Lung (tissue), 12 donors: ENCODE data around the gene TLE3. TPM values are rescaled to one million over a fixed set of nuclear protein-coding genes. Genes with fewer than 3 reads are reported as not detected.
A peak's percentile ranks its signal among the peaks of the same experiment; 100 is the strongest.
"Not testable (repeated sequence)": the region's sequence is repeated elsewhere in the genome, so short reads cannot be mapped to it uniquely, and the experiment has no call there.

ENCODE experiments used
- ATAC-seq: fragments of 200-7000 bp; cut with Tn5 transposase; one replicate; pipeline ENCODE4 v1.9.1; 2020; ENCODE audit warnings: moderate number of reproducible peaks; ENCODE audit not compliant: insufficient read depth, low FRiP score
- DNase-seq, 3 donors: peaks; one replicate each; pipeline ENCODE4 v3.0.0-alpha.2; 2013 to 2017
- H3K27ac ChIP-seq, 2 donors: one replicate each; pipeline ENCODE4 v1.5.1; 2013; ENCODE audit warnings: mild to moderate bottlenecking in 2 of 2, moderate library complexity in 2 of 2, control low read depth in 1 of 2, inconsistent platforms in 1 of 2, low read depth in 1 of 2, low read length in 1 of 2
- H3K27me3 ChIP-seq, 3 donors: one replicate each; pipeline ENCODE4 v1.5.1; 2013; ENCODE audit warnings: low read length in 2 of 3; ENCODE audit not compliant: control insufficient read depth in 3 of 3, insufficient read depth in 3 of 3
- H3K36me3 ChIP-seq, 4 donors: one replicate each; pipeline ENCODE4 v1.5.1; 2013; ENCODE audit warnings: low read length in 4 of 4, mild to moderate bottlenecking in 1 of 4, moderate library complexity in 1 of 4; ENCODE audit not compliant: control insufficient read depth in 4 of 4, insufficient read depth in 4 of 4
- H3K4me1 ChIP-seq, 5 donors: one replicate each; pipeline ENCODE4 v1.5.1; 2013; ENCODE audit warnings: low read length in 5 of 5, mild to moderate bottlenecking in 2 of 5, moderate library complexity in 1 of 5; ENCODE audit not compliant: control insufficient read depth in 5 of 5, insufficient read depth in 5 of 5
- H3K4me3 ChIP-seq: one replicate; pipeline ENCODE4 v1.5.1; 2013; ENCODE audit warnings: mild to moderate bottlenecking, control low read depth, moderate library complexity
- H3K9ac ChIP-seq, 2 donors: one replicate each; pipeline ENCODE4 v1.5.1; 2013; ENCODE audit warnings: low read length in 2 of 2, control low read depth in 1 of 2; ENCODE audit not compliant: insufficient read depth in 1 of 2
- H3K9me3 ChIP-seq, 4 donors: one replicate each; pipeline ENCODE4 v1.5.1; 2013; ENCODE audit warnings: low read length in 3 of 4, mild to moderate bottlenecking in 1 of 4, moderate library complexity in 1 of 4; ENCODE audit not compliant: control insufficient read depth in 4 of 4, insufficient read depth in 3 of 4
- CTCF ChIP-seq: IDR thresholded peaks from 2 replicates; pipeline ENCODE4 v1.5.1; 2012; ENCODE audit warnings: mild to moderate bottlenecking; ENCODE audit errors: control extremely low read depth, extremely low read depth
- WGBS, 2 donors: extraction: QIAGEN DNeasy Blood & Tissue Kit; methylation state at CpG; one replicate each; pipeline ENCODE4 v1.1.7; 2013; 5-methylcytosine and 5-hydroxymethylcytosine counted together
- polyA plus RNA-seq, 2 donors: library from polyadenylated mRNA; stranded (reverse); fragments of 200-250 nt; gene quantifications; one replicate each; pipeline ENCODE4 v1.2.1, GENCODE V29; 2013
- total RNA-seq, 2 donors: library from RNA; depleted of rRNA in 1 of 2; stranded (reverse); fragments of >200 nt in 1 of 2; gene quantifications; one replicate each; pipeline ENCODE4 v1.2.1, GENCODE V29; 2014 to 2021
- donor health status: control.
- donor health status: control.
- donor health status: Bipolar disorder and iron deficiency.
- donor health status: healthy.
- donor health status: DM: yes; HTN: yes; CAD: no.

TLE3 gene
- total and polyA plus RNA-seq, 4 donors = 22.7 to 77.3 (median 73.3) TPM

GRCh38 chr15:70137967-70138366, 40.2 kb upstream of the TLE3 start:
- Histone ChIP-seq H3K27ac (no peak overlapping the region), H3K9ac (no peak overlapping the region), H3K4me1 (peaks cover 2 to 38% (median 15%) of the 10 kb centered on the region in 5 donors), H3K27me3 (no peaks in the 10 kb centered on the region), H3K36me3 (no peaks in the 10 kb centered on the region), H3K9me3 (no peaks in the 10 kb centered on the region), H3K4me3 (no peak overlapping the region)
- DNase-seq (no peak), ATAC-seq (no peak)
- TF ChIP-seq CTCF = no peak
- 95 to 96% methylated on average over 4 of the region's 4 CpGs for WGBS, 2 donors

- 96 to 100% methylated on average over 1 of the region's 1 CpG for WGBS, 2 donors
- H3K27me3 ChIP-seq, H3K9me3 ChIP-seq, H3K27ac ChIP-seq, ATAC-seq, H3K36me3 ChIP-seq, H3K9ac ChIP-seq, H3K4me3 ChIP-seq, DNase-seq: not testable (repeated sequence)
- peaks cover 0 to 28% (median 13%) of the 10 kb centered on the region in 5 donors for H3K4me1 ChIP-seq
Measured at GRCh38 chr15:70137021-70137420, 39.3 kb upstream of the TLE3 start.

GRCh38 chr15:70133781-70134421, 36.2 kb upstream of the TLE3 start:
- Histone ChIP-seq H3K27ac (no peak overlapping the region), H3K9ac (no peak overlapping the region), H3K4me3 (no peak overlapping the region), H3K4me1 (peaks cover 0 to 6% (median 0%) of the 10 kb centered on the region in 5 donors), H3K36me3 (no peaks in the 10 kb centered on the region), H3K27me3 (no peaks in the 10 kb centered on the region), H3K9me3 (no peaks in the 10 kb centered on the region)
- DNase-seq (no peak), ATAC-seq (no peak)
- 94% methylated on average over 7 of the region's 7 CpGs for whole genome bisulfite sequencing, 2 donors
- no peak for TF ChIP-seq CTCF

- whole genome bisulfite sequencing, 2 donors = 83% methylated on average over 6 of the region's 6 CpGs
- Histone ChIP-seq H3K9me3 (no peaks in the 10 kb centered on the region), H3K27ac (no peak overlapping the region), H3K4me3 (no peak overlapping the region), H3K4me1 (peaks cover 0 to 6% (median 0%) of the 10 kb centered on the region in 5 donors), H3K27me3 (no peaks in the 10 kb centered on the region), H3K36me3 (no peaks in the 10 kb centered on the region), H3K9ac (no peak overlapping the region)
- TF ChIP-seq CTCF = no peak
- no peak for ATAC-seq
- DNase-seq = peak; percentile 63 to 77 (median 76)
Measured at GRCh38 chr15:70133296-70133695, 35.6 kb upstream of the TLE3 start.
